GM10266 (cell line): Measurements from ENCODE around the gene HAUS6.

Source experiments
- DNase-seq: peaks from one replicate; pipeline ENCODE4 v3.0.0; 2012; ENCODE audit errors: extremely low spot score
- TF ChIP-seq, protein P1 (sequence below): IDR thresholded peaks from 2 replicates; pipeline ENCODE4 v1.5.1; 2012; ENCODE audit warnings: mild to moderate bottlenecking, low read depth; ENCODE audit not compliant: control insufficient read depth, insufficient read depth; ENCODE audit errors: missing control alignments

HAUS6 gene

DNA sequence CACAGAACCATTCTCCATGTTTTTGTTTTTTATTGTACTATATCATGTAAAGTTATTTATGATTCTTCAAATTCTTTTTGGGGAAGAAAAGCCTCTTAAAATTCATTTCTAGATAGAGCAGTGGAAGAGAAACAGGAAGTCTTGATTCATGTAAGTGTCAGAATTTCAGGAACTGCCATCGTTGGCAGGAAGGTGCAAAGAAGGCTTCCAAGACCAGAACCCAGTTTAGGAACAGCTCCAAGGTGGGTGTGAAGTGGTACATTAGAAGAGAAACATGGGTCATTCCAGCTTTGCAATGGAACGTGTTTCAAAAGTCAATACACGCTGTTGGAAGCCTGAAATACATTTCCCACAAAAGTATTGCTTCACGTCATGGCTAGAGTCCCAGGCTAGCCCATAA is 84.5 kb downstream of the HAUS6 start:
- TF ChIP-seq, protein P1, sequence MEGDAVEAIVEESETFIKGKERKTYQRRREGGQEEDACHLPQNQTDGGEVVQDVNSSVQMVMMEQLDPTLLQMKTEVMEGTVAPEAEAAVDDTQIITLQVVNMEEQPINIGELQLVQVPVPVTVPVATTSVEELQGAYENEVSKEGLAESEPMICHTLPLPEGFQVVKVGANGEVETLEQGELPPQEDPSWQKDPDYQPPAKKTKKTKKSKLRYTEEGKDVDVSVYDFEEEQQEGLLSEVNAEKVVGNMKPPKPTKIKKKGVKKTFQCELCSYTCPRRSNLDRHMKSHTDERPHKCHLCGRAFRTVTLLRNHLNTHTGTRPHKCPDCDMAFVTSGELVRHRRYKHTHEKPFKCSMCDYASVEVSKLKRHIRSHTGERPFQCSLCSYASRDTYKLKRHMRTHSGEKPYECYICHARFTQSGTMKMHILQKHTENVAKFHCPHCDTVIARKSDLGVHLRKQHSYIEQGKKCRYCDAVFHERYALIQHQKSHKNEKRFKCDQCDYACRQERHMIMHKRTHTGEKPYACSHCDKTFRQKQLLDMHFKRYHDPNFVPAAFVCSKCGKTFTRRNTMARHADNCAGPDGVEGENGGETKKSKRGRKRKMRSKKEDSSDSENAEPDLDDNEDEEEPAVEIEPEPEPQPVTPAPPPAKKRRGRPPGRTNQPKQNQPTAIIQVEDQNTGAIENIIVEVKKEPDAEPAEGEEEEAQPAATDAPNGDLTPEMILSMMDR: no peak
- no peak for DNase-seq

DNA sequence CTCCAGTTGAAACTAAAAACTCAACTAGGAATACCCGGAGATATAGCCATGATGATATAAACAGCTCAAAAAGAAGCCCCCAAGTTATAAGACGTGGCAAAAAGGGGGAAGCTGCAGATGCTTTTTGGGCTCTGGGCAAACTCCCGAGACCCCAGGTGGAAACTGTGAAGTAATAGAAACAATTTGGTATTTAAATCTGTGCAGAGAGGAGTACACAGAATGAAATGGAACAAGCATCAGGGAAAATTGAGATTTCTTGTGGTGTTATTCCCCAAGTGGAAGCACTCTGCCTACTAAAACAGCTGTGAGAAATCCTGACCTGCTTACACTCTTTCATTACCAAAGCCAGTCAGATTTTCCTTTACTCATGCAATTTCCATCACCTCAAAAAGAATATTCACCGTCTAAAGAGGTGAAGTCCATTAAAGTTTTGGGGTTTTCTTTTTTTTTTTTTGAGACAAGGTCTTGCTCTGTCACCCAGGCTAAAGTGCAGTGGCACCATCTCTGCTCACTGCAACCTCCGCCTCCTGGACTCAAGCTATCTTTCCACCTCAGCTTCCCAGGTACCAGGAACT is 93.2 kb downstream of the HAUS6 start:
- DNase-seq: no peak
- TF ChIP-seq, protein P1: no peak
